Measurements from ENCODE around the gene ERRFI1.

GRCh38 chr1:8013399-8013798, 12.7 kb downstream of the ERRFI1 start:
- TF ChIP-seq CTCF (IDR thresholded peaks at IDR 0.05) (no peak), EZH2 (IDR thresholded peaks at IDR 0.05) (no peak), EZH2phosphoT487 (IDR thresholded peaks at IDR 0.05) (no peak)
